SU-DHL-6 (cell line): ENCODE results near the gene AGBL4.

Source experiments
- EZH2phosphoT487 ChIP-seq: fragments of 200-600 bp; sonication (generic), shearing (Covaris generic); conservative IDR thresholded peaks from 2 replicates; pipeline ENCODE4 v1.6.1; 2018; ENCODE audit warnings: mild to moderate bottlenecking, antibody characterized with exemption, low read length, moderate library complexity, mixed read lengths
- TF ChIP-seq, protein P1 (sequence below): fragments of 200-600 bp; sonication (generic); IDR thresholded peaks from one replicate; pipeline ENCODE4 v1.5.1; 2017; ENCODE audit warnings: antibody characterized with exemption, mild to moderate bottlenecking, low read length, moderate library complexity; ENCODE audit not compliant: insufficient read depth, poor library complexity, severe bottlenecking

- TF ChIP-seq, protein P1, sequence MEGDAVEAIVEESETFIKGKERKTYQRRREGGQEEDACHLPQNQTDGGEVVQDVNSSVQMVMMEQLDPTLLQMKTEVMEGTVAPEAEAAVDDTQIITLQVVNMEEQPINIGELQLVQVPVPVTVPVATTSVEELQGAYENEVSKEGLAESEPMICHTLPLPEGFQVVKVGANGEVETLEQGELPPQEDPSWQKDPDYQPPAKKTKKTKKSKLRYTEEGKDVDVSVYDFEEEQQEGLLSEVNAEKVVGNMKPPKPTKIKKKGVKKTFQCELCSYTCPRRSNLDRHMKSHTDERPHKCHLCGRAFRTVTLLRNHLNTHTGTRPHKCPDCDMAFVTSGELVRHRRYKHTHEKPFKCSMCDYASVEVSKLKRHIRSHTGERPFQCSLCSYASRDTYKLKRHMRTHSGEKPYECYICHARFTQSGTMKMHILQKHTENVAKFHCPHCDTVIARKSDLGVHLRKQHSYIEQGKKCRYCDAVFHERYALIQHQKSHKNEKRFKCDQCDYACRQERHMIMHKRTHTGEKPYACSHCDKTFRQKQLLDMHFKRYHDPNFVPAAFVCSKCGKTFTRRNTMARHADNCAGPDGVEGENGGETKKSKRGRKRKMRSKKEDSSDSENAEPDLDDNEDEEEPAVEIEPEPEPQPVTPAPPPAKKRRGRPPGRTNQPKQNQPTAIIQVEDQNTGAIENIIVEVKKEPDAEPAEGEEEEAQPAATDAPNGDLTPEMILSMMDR = no peak
- no peak for TF ChIP-seq EZH2phosphoT487
These were observed 1164.3 kb downstream of the AGBL4 start for GRCh38 chr1:48859456-48859855.
